T-helper 1 cell treated with Interleukin-12 subunit alpha and Interleukin-12 subunit beta and Interleukin-4 antibody, amounts not matched to agents 30 μg/mL and 1 μg/mL, for 36 hours (primary cell): ENCODE results near the gene C1QL1.

Source experiments
- H3K27ac Mint-ChIP-seq: one replicate; pipeline ENCODE4 v1.8.0; 2021; ENCODE audit warnings: mild to moderate bottlenecking, mixed read lengths
- H3K27me3 Mint-ChIP-seq: one replicate; pipeline ENCODE4 v1.8.0; 2021; ENCODE audit warnings: low read depth, mixed read lengths
- H3K36me3 Mint-ChIP-seq: one replicate; pipeline ENCODE4 v1.8.0; 2021; ENCODE audit warnings: low read depth, mixed read lengths
- H3K4me1 Mint-ChIP-seq: one replicate; pipeline ENCODE4 v1.8.0; 2021; ENCODE audit warnings: low read depth, mixed read lengths
- H3K4me3 Mint-ChIP-seq: one replicate; pipeline ENCODE4 v1.8.0; 2021; ENCODE audit warnings: mild to moderate bottlenecking, moderate library complexity, mixed read lengths
- H3K9me3 Mint-ChIP-seq: one replicate; pipeline ENCODE4 v1.8.0; 2021; ENCODE audit warnings: mixed read lengths

C1QL1 gene

GRCh38 chr17:44997733-44998520 lies 29.8 kb upstream of the C1QL1 start:
- Mint-ChIP-seq H3K27ac (no peak overlapping the region), H3K27me3 (peaks cover 22% of the 10 kb centered on the region), H3K36me3 (no peaks in the 10 kb centered on the region), H3K9me3 (no peaks in the 10 kb centered on the region), H3K4me1 (no peaks in the 10 kb centered on the region), H3K4me3 (no peak overlapping the region)

- H3K27me3 Mint-ChIP-seq = peaks cover 22% of the 10 kb centered on the region
- H3K9me3 Mint-ChIP-seq = no peaks in the 10 kb centered on the region
- H3K4me1 Mint-ChIP-seq = no peaks in the 10 kb centered on the region
- no peaks in the 10 kb centered on the region for H3K36me3 Mint-ChIP-seq
- H3K27ac Mint-ChIP-seq = no peak overlapping the region
- no peak overlapping the region for H3K4me3 Mint-ChIP-seq
Measured at GRCh38 chr17:44996304-44996703, 28.2 kb upstream of the C1QL1 start.

GRCh38 chr17:44995436-44996001 lies 27.4 kb upstream of the C1QL1 start:
- H3K27ac Mint-ChIP-seq = no peak overlapping the region
- H3K27me3 Mint-ChIP-seq = peaks cover 21% of the 10 kb centered on the region
- no peaks in the 10 kb centered on the region for H3K4me1 Mint-ChIP-seq
- H3K36me3 Mint-ChIP-seq = no peaks in the 10 kb centered on the region
- H3K9me3 Mint-ChIP-seq = no peaks in the 10 kb centered on the region
- no peak overlapping the region for H3K4me3 Mint-ChIP-seq

- Mint-ChIP-seq H3K36me3 (no peaks in the 10 kb centered on the region), H3K4me3 (no peak overlapping the region), H3K9me3 (no peaks in the 10 kb centered on the region), H3K27ac (no peak overlapping the region), H3K27me3 (peaks cover 40% of the 10 kb centered on the region), H3K4me1 (no peaks in the 10 kb centered on the region)
Measured at GRCh38 chr17:44992242-44992939, 24.3 kb upstream of the C1QL1 start.

- Mint-ChIP-seq H3K9me3 (no peaks in the 10 kb centered on the region), H3K4me3 (no peak overlapping the region), H3K36me3 (no peaks in the 10 kb centered on the region), H3K27ac (no peak overlapping the region), H3K27me3 (peaks cover 44% of the 10 kb centered on the region), H3K4me1 (no peaks in the 10 kb centered on the region)
Measured at GRCh38 chr17:44990994-44991393, 22.9 kb upstream of the C1QL1 start.

GRCh38 chr17:44989552-44990138 lies 21.5 kb upstream of the C1QL1 start:
- H3K27me3 Mint-ChIP-seq = peaks cover 48% of the 10 kb centered on the region
- H3K36me3 Mint-ChIP-seq = no peaks in the 10 kb centered on the region
- H3K27ac Mint-ChIP-seq = no peak overlapping the region
- H3K9me3 Mint-ChIP-seq = no peaks in the 10 kb centered on the region
- no peak overlapping the region for H3K4me3 Mint-ChIP-seq
- H3K4me1 Mint-ChIP-seq = no peaks in the 10 kb centered on the region

GRCh38 chr17:44988044-44988942 lies 20.2 kb upstream of the C1QL1 start:
- Mint-ChIP-seq H3K27me3 (peaks cover 48% of the 10 kb centered on the region), H3K4me1 (no peaks in the 10 kb centered on the region), H3K36me3 (no peaks in the 10 kb centered on the region), H3K27ac (no peak overlapping the region), H3K9me3 (no peaks in the 10 kb centered on the region), H3K4me3 (no peak overlapping the region)

- Mint-ChIP-seq H3K4me1 (no peaks in the 10 kb centered on the region), H3K36me3 (no peaks in the 10 kb centered on the region), H3K9me3 (no peaks in the 10 kb centered on the region), H3K4me3 (no peak overlapping the region), H3K27ac (no peak overlapping the region), H3K27me3 (peaks cover 60% of the 10 kb centered on the region)
Measured at GRCh38 chr17:44983563-44983962, 15.5 kb upstream of the C1QL1 start.

- Mint-ChIP-seq H3K4me3 (no peak overlapping the region), H3K27me3 (peaks cover 56% of the 10 kb centered on the region), H3K4me1 (no peaks in the 10 kb centered on the region), H3K27ac (no peak overlapping the region), H3K36me3 (no peaks in the 10 kb centered on the region), H3K9me3 (no peaks in the 10 kb centered on the region)
Measured at GRCh38 chr17:44982113-44982702, 14.1 kb upstream of the C1QL1 start.

GRCh38 chr17:44981221-44981968 lies 13.3 kb upstream of the C1QL1 start:
- no peak overlapping the region for H3K4me3 Mint-ChIP-seq
- no peak overlapping the region for H3K27ac Mint-ChIP-seq
- peaks cover 56% of the 10 kb centered on the region for H3K27me3 Mint-ChIP-seq
- H3K9me3 Mint-ChIP-seq = no peaks in the 10 kb centered on the region
- no peaks in the 10 kb centered on the region for H3K36me3 Mint-ChIP-seq
- H3K4me1 Mint-ChIP-seq = no peaks in the 10 kb centered on the region

GRCh38 chr17:44979426-44979995 lies 11.4 kb upstream of the C1QL1 start:
- no peaks in the 10 kb centered on the region for H3K9me3 Mint-ChIP-seq
- peaks cover 54% of the 10 kb centered on the region for H3K27me3 Mint-ChIP-seq
- H3K4me3 Mint-ChIP-seq = no peak overlapping the region
- no peaks in the 10 kb centered on the region for H3K36me3 Mint-ChIP-seq
- H3K27ac Mint-ChIP-seq = no peak overlapping the region
- no peaks in the 10 kb centered on the region for H3K4me1 Mint-ChIP-seq

GRCh38 chr17:44978807-44979206 lies 10.7 kb upstream of the C1QL1 start:
- H3K27me3 Mint-ChIP-seq = peaks cover 57% of the 10 kb centered on the region
- H3K36me3 Mint-ChIP-seq = no peaks in the 10 kb centered on the region
- H3K4me3 Mint-ChIP-seq = no peak overlapping the region

More at GRCh38 chr17:44978807-44979206, 10.7 kb upstream of the C1QL1 start:
- no peaks in the 10 kb centered on the region for H3K4me1 Mint-ChIP-seq
- no peak overlapping the region for H3K27ac Mint-ChIP-seq
- no peaks in the 10 kb centered on the region for H3K9me3 Mint-ChIP-seq
